ENCODE results near the gene PERP. TPM values are rescaled to one million over a fixed set of nuclear protein-coding genes. Genes with fewer than 3 reads are reported as not detected.

The PERP gene
- total and polyA plus RNA-seq, 2 of the 8 experiments (the other 6 are each of a cell fraction or from before 2014, with no cell fraction given), result 21.0 to 26.7 TPM

GRCh38 chr6:138078491-138078890 lies 28.7 kb downstream of the PERP start (continued):
- TF ChIP-seq TAF7 (optimal IDR thresholded peaks at IDR 0.05; ENCODE audit: borderline replicate concordance, low read depth, low read length) (no peak), CREB1 (IDR thresholded peaks at IDR 0.05) (no peak), SP4 (IDR thresholded peaks at IDR 0.05; ENCODE audit: low read length) (no peak)
